ENCODE results near the gene RABGAP1. TPM values are rescaled to one million over a fixed set of nuclear protein-coding genes. Genes with fewer than 3 reads are reported as not detected.

RABGAP1 gene
- total RNA-seq, 2 donors from 2014 or later = 35.5 to 42.4 TPM

DNA sequence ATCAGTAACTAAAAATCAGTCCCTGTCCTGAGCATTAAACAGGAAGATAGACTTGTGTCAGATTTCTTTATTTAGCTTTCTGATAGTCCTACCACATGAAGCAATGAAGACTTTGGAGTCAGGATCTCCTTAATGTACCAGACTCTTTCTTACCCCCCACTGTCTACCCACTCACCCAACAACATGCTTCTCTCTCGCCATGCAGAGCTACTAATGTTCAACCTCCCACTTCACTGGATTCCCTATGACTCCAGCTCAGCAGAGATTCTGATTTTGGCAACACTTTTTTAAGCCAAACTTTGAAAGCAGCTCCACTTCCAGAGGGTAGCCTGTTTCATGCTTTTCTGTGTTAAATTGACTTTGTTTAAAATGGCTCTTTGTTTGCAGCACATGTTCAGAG lies 143.4 kb downstream of the RABGAP1 start:
- Mint-ChIP-seq H3K27ac (peak overlapping the region; percentile 16), H3K4me3 (no peak overlapping the region), H3K27me3 (no peaks in the 10 kb centered on the region), H3K4me1 (peaks cover 6% of the 10 kb centered on the region), H3K9me3 (no peaks in the 10 kb centered on the region), H3K36me3 (ENCODE audit: low read depth) (peaks cover 78% of the 10 kb centered on the region)
- no peak for ATAC-seq (replicated peaks)

DNA sequence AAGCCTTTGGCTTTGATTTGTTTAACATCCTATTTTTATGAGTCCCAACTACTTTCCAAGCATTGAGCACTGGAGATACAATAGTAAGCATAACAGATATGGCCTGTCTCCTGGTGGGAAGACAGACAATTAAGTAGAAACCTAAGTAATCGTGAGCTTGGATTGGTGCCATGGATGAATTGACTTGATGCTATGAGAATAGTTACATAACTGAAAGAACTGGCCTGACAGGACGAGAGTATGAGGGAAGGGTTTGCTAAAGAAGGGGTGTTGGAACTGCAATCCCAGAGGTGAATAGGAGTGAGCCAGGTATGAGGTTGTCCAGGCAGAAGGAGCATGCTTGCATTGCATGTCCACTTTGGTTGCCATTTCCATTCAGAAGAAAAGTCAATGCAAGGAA lies 145.1 kb downstream of the RABGAP1 start:
- H3K36me3 Mint-ChIP-seq (ENCODE audit: low read depth) = peaks cover 78% of the 10 kb centered on the region
- H3K4me1 Mint-ChIP-seq = peaks cover 6% of the 10 kb centered on the region
- H3K27me3 Mint-ChIP-seq = no peaks in the 10 kb centered on the region
- no peak overlapping the region for H3K4me3 Mint-ChIP-seq
- peak overlapping the region; percentile 47 for H3K27ac Mint-ChIP-seq
- no peak for ATAC-seq (replicated peaks)
- H3K9me3 Mint-ChIP-seq = no peaks in the 10 kb centered on the region

DNA sequence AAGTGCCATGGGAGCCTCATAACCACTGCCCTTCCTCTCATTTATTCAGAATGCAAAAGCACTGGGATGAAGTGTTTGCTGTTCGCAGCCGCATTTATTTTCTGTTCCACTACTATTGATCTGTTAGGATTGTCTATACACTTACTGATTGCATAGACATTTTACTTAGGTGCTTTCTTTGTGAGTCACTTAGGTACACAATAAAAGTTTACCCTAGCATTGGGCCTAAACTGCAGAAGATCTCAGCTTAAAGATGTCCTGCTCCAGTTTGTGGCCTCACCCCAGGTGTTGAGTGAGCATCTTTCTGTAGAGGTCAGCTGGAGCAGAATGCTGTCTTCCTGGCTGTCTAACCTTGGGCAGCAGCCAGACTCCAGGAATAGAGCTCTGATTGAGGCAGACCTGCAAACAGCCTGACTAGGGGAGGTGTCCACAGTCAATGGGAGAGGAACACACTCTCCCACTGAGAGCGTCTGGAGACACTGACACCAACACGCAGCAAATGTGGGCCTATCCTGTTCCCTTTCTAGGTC lies 146.6 kb downstream of the RABGAP1 start:
- peaks cover 78% of the 10 kb centered on the region for H3K36me3 Mint-ChIP-seq (ENCODE audit: low read depth)
- H3K9me3 Mint-ChIP-seq = no peaks in the 10 kb centered on the region
- no peak for ATAC-seq (replicated peaks)
- H3K27ac Mint-ChIP-seq = peak overlapping the region; percentile 35
- H3K4me3 Mint-ChIP-seq = no peak overlapping the region
- H3K27me3 Mint-ChIP-seq = no peaks in the 10 kb centered on the region
- H3K4me1 Mint-ChIP-seq = peaks cover 6% of the 10 kb centered on the region

DNA sequence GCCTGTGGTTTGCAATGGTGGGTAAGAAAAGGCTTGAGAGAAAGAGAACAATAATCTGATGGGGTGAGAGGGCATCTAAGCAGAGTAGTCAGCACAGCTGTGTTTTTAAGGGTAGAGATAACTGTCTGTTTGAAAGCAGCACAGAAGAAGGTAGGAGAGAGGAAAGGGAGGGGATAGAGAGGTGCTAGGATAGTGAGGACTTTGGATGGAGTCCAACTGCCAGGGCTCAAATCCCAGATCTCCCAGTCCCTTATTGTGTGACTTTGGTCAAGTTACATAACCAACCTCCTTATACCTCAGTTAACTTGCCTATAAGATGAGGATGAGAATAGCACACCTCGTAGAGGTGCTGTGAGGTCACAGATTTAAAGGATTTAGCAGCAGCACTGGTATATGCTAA lies 148.2 kb downstream of the RABGAP1 start:
- Mint-ChIP-seq H3K27ac (peak overlapping the region; percentile 44), H3K9me3 (no peaks in the 10 kb centered on the region), H3K36me3 (ENCODE audit: low read depth) (peaks cover 81% of the 10 kb centered on the region), H3K27me3 (no peaks in the 10 kb centered on the region), H3K4me1 (peaks cover 6% of the 10 kb centered on the region), H3K4me3 (no peak overlapping the region)
- no peak for ATAC-seq (replicated peaks)

DNA sequence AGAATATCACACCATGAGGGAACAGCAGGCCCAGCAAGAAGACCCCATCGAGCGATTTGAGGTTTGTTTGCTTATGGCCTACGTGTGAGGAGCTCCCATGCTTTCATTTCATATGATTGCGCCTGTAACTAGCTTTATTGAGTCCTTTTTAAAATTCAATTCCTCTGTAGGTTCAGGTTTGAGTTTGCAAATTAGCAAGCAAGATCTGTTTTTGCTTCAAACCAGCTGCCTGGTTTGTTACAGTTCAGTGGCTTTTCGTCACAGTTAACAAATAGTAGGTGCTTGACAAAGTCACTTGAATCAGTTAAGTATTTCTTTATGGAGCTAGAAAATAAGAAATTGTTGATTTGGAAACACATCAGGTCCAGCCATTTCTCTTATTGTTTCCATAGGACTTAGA lies 149.0 kb downstream of the RABGAP1 start:
- peaks cover 76% of the 10 kb centered on the region for H3K36me3 Mint-ChIP-seq (ENCODE audit: low read depth)
- no peak overlapping the region for H3K4me3 Mint-ChIP-seq
- peaks cover 6% of the 10 kb centered on the region for H3K4me1 Mint-ChIP-seq
- no peaks in the 10 kb centered on the region for H3K27me3 Mint-ChIP-seq
- no peak for ATAC-seq (replicated peaks)
- no peak overlapping the region for H3K27ac Mint-ChIP-seq
- no peaks in the 10 kb centered on the region for H3K9me3 Mint-ChIP-seq

DNA sequence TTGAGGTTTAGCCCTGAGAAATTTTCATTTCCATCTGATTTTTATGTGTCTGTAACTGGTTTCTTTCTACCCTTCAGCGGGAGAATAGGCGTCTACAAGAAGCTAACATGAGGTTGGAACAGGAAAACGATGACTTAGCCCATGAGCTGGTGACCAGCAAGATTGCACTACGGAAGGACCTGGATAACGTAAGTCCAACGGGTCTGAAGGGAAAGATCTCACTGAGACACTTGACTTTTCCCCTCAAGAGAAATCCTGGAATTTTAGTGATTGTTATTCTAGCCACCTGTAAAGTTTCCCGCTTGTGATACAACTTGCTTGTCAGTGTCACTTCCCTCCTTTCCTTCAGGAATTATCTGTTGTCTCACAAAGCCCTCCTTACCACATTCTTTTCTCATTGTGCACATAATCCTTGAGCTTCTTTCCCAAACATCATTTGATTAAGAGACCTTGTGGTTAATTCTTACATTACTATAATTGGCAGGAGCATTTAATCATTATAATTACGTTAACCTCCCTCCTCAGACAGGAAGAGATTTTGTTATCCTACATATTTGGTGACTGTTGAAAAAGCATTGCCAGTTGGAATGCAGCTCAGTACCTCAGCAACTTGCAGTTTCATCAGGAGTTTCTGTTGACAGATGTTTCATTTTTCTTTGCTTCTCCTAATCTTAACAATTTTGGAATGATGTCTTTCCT lies 149.5 kb downstream of the RABGAP1 start:
- Mint-ChIP-seq H3K27me3 (no peaks in the 10 kb centered on the region), H3K4me1 (peaks cover 6% of the 10 kb centered on the region), H3K36me3 (ENCODE audit: low read depth) (peaks cover 75% of the 10 kb centered on the region), H3K4me3 (no peak overlapping the region), H3K9me3 (no peaks in the 10 kb centered on the region), H3K27ac (no peak overlapping the region)
- no peak for ATAC-seq (replicated peaks)

DNA sequence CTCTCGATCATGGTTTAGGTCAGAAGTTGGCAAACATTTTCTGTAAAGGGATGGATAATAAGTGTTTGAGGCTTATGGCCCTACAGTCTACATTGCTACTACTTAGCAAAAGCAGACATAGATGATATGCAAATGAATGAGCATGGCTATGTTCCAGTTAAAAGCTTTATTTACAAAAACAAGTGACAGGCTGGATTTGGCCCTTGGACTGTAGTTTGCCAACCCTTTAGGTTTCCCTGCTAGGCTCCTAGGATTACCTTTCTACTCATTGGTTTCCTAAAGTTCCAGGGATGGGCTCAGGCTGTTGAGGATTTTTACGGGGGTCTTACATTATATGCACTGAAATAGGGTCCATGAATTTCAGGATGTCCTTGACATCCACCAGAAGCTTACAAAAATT lies 150.1 kb downstream of the RABGAP1 start:
- no peak for ATAC-seq (replicated peaks)
- H3K27me3 Mint-ChIP-seq = no peaks in the 10 kb centered on the region
- no peaks in the 10 kb centered on the region for H3K9me3 Mint-ChIP-seq
- peaks cover 3% of the 10 kb centered on the region for H3K4me1 Mint-ChIP-seq
- H3K4me3 Mint-ChIP-seq = no peak overlapping the region
- H3K36me3 Mint-ChIP-seq (ENCODE audit: low read depth) = peaks cover 75% of the 10 kb centered on the region
- no peak overlapping the region for H3K27ac Mint-ChIP-seq

DNA sequence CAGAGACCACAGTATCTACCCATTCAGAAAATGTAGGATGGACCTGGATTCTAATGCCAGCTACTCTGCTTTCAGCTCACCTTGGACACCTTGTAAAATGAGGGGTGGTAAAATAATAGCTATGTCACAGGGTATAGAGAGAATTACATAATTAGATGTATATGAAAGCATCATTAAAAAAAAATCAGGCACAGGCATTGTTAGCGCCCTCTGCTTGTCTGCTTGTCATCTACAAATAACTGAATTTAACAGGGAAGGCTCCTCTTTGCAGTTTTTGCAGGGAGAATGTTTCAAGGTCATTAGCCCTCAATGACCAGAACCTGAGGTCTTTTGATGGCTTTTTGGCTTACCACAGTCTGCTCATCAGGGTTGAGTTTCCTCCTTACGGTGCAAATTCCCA lies 150.6 kb downstream of the RABGAP1 start:
- no peaks in the 10 kb centered on the region for H3K27me3 Mint-ChIP-seq
- H3K36me3 Mint-ChIP-seq (ENCODE audit: low read depth) = peaks cover 76% of the 10 kb centered on the region
- no peak for ATAC-seq (replicated peaks)
- H3K27ac Mint-ChIP-seq = no peak overlapping the region
- no peaks in the 10 kb centered on the region for H3K9me3 Mint-ChIP-seq
- no peak overlapping the region for H3K4me3 Mint-ChIP-seq
- H3K4me1 Mint-ChIP-seq = no peaks in the 10 kb centered on the region

DNA sequence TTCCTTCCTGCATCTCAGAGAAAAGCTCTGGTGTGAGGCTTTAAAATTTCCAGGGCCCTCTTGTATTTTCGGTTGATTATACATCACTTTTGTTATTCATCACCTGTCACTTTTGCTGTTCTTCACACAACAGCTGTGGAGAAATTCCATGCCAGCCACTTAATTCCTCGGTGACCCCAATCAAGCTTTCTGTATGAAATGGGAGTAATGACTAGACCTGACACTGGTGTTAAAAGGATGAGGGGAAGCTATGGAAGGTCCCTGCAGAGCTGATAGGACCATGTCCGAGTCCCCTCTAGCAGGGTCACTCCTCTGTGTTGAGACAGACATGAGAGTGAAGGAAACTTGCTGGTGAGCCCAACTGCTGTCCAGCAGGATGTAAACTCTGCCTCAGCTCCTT lies 152.3 kb downstream of the RABGAP1 start:
- Mint-ChIP-seq H3K27ac (peak overlapping the region; percentile 4), H3K4me1 (no peaks in the 10 kb centered on the region), H3K4me3 (no peak overlapping the region), H3K27me3 (no peaks in the 10 kb centered on the region), H3K9me3 (no peaks in the 10 kb centered on the region), H3K36me3 (ENCODE audit: low read depth) (peaks cover 93% of the 10 kb centered on the region)
- no peak for ATAC-seq (replicated peaks)

DNA sequence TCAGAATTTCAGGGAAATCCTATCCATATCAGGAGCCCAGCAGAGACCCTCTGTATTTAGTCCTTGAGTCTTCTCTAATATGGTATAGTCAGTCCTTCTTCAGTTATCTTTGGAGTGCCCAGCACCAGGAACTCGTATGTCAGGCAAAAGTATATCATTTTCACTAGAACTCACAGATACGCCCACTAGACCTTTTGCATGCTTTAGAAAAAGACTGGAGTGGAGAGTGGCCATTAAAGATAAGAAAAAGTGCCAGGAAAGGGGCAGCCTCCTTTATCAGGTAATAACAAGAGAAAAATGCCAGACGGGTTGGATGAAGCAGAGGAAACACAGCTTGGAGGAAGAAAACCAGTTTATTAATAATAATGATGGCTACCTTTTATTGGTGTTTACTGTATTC lies 156.2 kb downstream of the RABGAP1 start:
- Mint-ChIP-seq H3K9me3 (no peaks in the 10 kb centered on the region), H3K27me3 (no peaks in the 10 kb centered on the region), H3K27ac (peak overlapping the region; percentile 6), H3K36me3 (ENCODE audit: low read depth) (peaks cover 89% of the 10 kb centered on the region), H3K4me1 (no peaks in the 10 kb centered on the region), H3K4me3 (no peak overlapping the region)
- ATAC-seq (replicated peaks) = no peak

DNA sequence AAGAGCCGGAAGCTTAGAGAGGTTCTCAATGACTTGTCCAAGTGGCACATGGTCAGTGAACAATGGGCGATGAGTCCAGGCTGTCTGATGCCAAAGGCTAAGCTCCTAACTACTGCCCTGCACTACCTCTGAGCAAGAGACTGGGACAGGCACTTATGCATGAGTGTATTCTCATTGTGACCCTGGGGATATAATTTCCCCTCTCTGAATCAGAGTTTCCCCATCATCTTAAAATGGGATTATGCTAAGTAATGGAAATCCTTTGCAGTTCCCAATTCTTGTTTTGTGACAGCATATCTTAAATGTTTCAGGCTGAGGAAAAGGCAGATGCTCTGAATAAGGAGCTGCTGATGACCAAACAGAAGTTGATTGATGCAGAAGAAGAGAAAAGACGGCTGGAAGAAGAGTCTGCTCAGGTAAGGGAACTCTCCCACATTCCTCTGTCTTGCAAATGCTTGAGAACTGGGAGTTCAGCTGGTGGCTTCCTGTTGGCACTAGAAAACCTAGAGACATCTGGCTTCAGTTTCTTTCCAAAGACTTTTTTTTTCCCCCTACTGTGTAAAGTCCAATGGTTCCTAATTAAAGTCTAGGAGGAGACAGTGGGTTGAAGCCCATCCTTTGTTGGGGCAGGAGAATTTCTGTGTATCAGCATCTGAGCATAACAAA lies 156.7 kb downstream of the RABGAP1 start:
- H3K27ac Mint-ChIP-seq = peak overlapping the region; percentile 51
- peaks cover 89% of the 10 kb centered on the region for H3K36me3 Mint-ChIP-seq (ENCODE audit: low read depth)
- H3K4me1 Mint-ChIP-seq = no peaks in the 10 kb centered on the region
- H3K9me3 Mint-ChIP-seq = no peaks in the 10 kb centered on the region
- no peak overlapping the region for H3K4me3 Mint-ChIP-seq
- no peak for ATAC-seq (replicated peaks)
- H3K27me3 Mint-ChIP-seq = no peaks in the 10 kb centered on the region

DNA sequence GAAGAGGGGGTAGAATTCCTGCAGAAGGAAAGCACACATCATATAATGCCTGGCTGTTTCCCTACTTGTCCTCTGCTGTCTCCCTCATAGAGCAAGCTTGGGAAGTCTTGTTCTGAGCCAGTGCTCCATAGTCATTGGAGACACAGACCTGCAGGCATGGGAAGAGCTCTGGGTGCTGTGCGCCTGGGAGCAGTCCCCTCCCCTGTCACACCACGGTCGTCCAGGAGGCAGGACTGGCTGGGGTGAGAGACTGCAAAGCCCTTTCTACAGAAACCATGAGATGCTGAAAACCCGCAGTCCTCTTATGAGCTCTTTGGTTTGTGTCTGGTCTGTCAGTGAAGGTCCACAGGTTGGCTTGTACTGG lies 157.3 kb downstream of the RABGAP1 start:
- Mint-ChIP-seq H3K36me3 (ENCODE audit: low read depth) (peaks cover 89% of the 10 kb centered on the region), H3K4me1 (no peaks in the 10 kb centered on the region), H3K9me3 (no peaks in the 10 kb centered on the region), H3K27ac (peak overlapping the region; percentile 51), H3K4me3 (no peak overlapping the region), H3K27me3 (no peaks in the 10 kb centered on the region)
- ATAC-seq (replicated peaks) = no peak

DNA sequence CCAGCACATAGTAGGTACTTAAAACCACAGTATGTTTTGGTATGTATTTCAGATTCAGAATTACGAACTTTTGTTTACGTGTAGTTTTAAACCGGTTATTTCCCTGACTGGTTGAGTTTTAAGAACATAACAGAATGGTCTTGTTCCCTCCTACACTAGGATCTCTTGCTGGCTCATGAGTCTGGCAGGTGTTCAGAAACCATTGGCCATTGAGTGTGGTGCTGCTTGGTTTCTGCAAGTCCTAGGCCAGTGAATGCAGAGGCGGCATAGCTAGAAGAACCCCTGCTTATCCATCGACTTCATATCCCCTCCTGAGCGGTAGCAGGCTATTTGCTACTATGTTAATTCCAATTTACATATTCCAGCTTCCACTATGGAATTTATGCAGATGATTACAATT lies 158.2 kb downstream of the RABGAP1 start:
- Mint-ChIP-seq H3K4me1 (no peaks in the 10 kb centered on the region), H3K4me3 (no peak overlapping the region), H3K27ac (no peak overlapping the region), H3K36me3 (ENCODE audit: low read depth) (peaks cover 89% of the 10 kb centered on the region), H3K9me3 (no peaks in the 10 kb centered on the region), H3K27me3 (no peaks in the 10 kb centered on the region)
- no peak for ATAC-seq (replicated peaks)

DNA sequence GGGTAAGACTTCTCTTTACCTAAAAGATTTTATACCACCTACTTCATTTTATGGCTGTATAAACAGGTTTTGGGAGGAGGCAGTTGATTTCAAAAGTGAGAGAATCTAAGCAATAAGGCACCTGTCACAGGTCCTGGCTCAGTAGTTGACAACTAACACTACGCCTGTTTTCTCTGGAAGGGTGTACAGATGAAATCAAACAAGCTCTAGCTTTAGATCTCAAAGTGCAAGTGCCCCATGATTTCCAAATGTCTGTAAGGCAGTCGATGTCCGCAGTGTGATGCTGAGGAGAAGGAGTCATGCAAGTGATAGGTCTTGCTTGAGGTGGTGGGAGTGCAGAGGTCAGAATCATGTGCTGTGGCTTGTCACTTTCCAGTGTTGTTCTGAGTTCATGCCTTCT lies 158.7 kb downstream of the RABGAP1 start:
- Mint-ChIP-seq H3K4me1 (no peaks in the 10 kb centered on the region), H3K36me3 (ENCODE audit: low read depth) (peaks cover 90% of the 10 kb centered on the region), H3K9me3 (no peaks in the 10 kb centered on the region), H3K27me3 (no peaks in the 10 kb centered on the region), H3K27ac (no peak overlapping the region), H3K4me3 (no peak overlapping the region)
- ATAC-seq (replicated peaks) = no peak

DNA sequence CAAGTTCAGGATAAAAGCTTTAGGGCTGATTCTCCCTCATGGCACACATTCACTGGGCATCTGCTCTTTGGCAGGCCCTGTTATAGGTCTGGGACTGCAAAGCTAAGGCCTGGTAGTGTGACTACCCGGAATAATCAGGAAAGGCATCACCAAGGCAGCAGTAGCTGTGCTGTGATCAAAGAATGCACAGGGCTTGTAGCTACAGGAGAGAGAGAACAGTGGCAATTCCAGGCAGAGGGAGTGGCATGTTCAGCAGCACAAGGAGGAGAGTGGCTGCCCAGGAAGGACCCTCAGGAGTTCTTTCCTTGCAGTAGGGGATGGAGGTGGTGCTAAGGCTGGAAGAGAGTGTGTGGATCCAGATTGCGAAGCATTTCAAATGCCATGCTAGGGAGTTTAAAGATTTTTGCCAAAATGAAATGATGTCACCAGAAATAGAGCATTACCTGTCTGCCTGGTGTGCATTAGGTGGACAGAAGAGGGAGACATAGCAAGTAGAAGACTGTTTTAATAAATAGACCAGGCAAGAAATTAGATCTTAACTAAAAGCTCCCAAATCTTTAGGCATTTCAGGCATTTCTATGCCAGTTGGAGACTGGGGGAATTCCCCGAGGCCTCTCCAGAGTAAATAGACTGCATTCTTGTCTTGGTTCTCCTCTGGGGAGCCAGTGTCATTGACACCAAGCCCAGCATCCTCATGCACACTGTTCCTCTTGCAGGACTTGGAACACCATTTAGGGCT lies 161.7 kb downstream of the RABGAP1 start:
- peaks cover 84% of the 10 kb centered on the region for H3K36me3 Mint-ChIP-seq (ENCODE audit: low read depth)
- no peak overlapping the region for H3K27ac Mint-ChIP-seq
- no peaks in the 10 kb centered on the region for H3K27me3 Mint-ChIP-seq
- H3K9me3 Mint-ChIP-seq = no peaks in the 10 kb centered on the region
- H3K4me3 Mint-ChIP-seq = no peak overlapping the region
- peaks cover 4% of the 10 kb centered on the region for H3K4me1 Mint-ChIP-seq
- ATAC-seq (replicated peaks) = no peak
